GM18519 (cell line): ENCODE data around the gene CPPED1.
"Not testable (repeated sequence)": the region's sequence is repeated elsewhere in the genome, so short reads cannot be mapped to it uniquely, and the experiment has no call there.

Source experiments
- ATAC-seq: cut with Tn5 transposase; IDR thresholded peaks from one replicate; pipeline ENCODE4 v1.9.1; 2021; ENCODE audit warnings: mild to moderate bottlenecking, moderate library complexity; ENCODE audit not compliant: unreplicated experiment, low FRiP score

CPPED1 gene

GRCh38 chr16:12803203-12804093 is at the start of gene CPPED1:
TSS of gene CPPED1 (minus strand) at chr16:12803887. CDS start at chr16:12803776, 111 bp downstream.
- peak; percentile 78 for ATAC-seq

GRCh38 chr16:12850186-12850585 is 46.5 kb upstream of the CPPED1 start:
- ATAC-seq: no peak

- ATAC-seq: no peak
Measured at GRCh38 chr16:12846592-12846991, 42.9 kb upstream of the CPPED1 start.

GRCh38 chr16:12845282-12845681 is 41.6 kb upstream of the CPPED1 start:
- no peak for ATAC-seq

- no peak for ATAC-seq
Measured at GRCh38 chr16:12837756-12838155, 34.1 kb upstream of the CPPED1 start.

- no peak for ATAC-seq
Measured at GRCh38 chr16:12837291-12837690, 33.6 kb upstream of the CPPED1 start.

- ATAC-seq: no peak
Measured at GRCh38 chr16:12833926-12834325, 30.2 kb upstream of the CPPED1 start.

- no peak for ATAC-seq
Measured at GRCh38 chr16:12829096-12829888, 25.6 kb upstream of the CPPED1 start.

- no peak for ATAC-seq
Measured at GRCh38 chr16:12828206-12828605, 24.5 kb upstream of the CPPED1 start.

- ATAC-seq: no peak
Measured at GRCh38 chr16:12826559-12826958, 22.9 kb upstream of the CPPED1 start.

- ATAC-seq: no peak
Measured at GRCh38 chr16:12819126-12820117, 15.7 kb upstream of the CPPED1 start.

- no peak for ATAC-seq
Measured at GRCh38 chr16:12818326-12818725, 14.6 kb upstream of the CPPED1 start.

GRCh38 chr16:12816791-12817214 is 13.1 kb upstream of the CPPED1 start:
- not testable (repeated sequence) for ATAC-seq

GRCh38 chr16:12815361-12815760 is 11.7 kb upstream of the CPPED1 start:
- ATAC-seq: no peak

GRCh38 chr16:12813734-12814133 is 10.0 kb upstream of the CPPED1 start:
- ATAC-seq: not testable (repeated sequence)

GRCh38 chr16:12813321-12813720 is 9.6 kb upstream of the CPPED1 start:
- not testable (repeated sequence) for ATAC-seq

GRCh38 chr16:12811441-12812383 is 8.0 kb upstream of the CPPED1 start:
- no peak for ATAC-seq

GRCh38 chr16:12805066-12805465 is 1.4 kb upstream of the CPPED1 start:
- no peak for ATAC-seq

GRCh38 chr16:12804395-12804794 is 708 bp upstream of the CPPED1 start:
- ATAC-seq: no peak
